Activated CD4-positive, alpha-beta T cell treated with anti-CD3 and anti-CD28 coated beads for 36 hours (primary cell): ENCODE measurements around the gene SLX4IP. TPM values are rescaled to one million over a fixed set of nuclear protein-coding genes. Genes with fewer than 3 reads are reported as not detected.

Source experiments
- ATAC-seq: fragments of 200-7000 bp; cut with Tn5 transposase; one replicate; pipeline ENCODE4 v1.10.0; 2021; ENCODE audit warnings: mild to moderate bottlenecking, moderate library complexity
- CTCF ChIA-PET: fragments of 350-600 bp; sonication (Branson Sonifier 250); formaldehyde crosslinking; loops from one replicate; lab custom pipeline; 2021; ENCODE audit warnings: antibody characterized with exemption; lab: Charles Lee
- POLR2A ChIA-PET: fragments of 350-600 bp; sonication (Branson Sonifier 250); formaldehyde crosslinking; loops from one replicate; lab custom pipeline; 2021; ENCODE audit warnings: antibody characterized with exemption, inconsistent platforms; lab: Charles Lee
- DNase-seq: peaks from one replicate; pipeline ENCODE4 v3.0.0-alpha.2; 2020
- H3K27ac Mint-ChIP-seq: one replicate; pipeline ENCODE4 v1.8.0; 2021; ENCODE audit warnings: mixed read lengths
- H3K27me3 Mint-ChIP-seq: one replicate; pipeline ENCODE4 v1.8.0; 2021; ENCODE audit warnings: mixed read lengths
- H3K36me3 Mint-ChIP-seq: one replicate; pipeline ENCODE4 v1.8.0; 2021; ENCODE audit warnings: low read depth, mixed read lengths
- H3K4me1 Mint-ChIP-seq: one replicate; pipeline ENCODE4 v1.8.0; 2021; ENCODE audit warnings: mixed read lengths
- H3K4me3 Mint-ChIP-seq: one replicate; pipeline ENCODE4 v1.8.0; 2021; ENCODE audit warnings: mild to moderate bottlenecking, moderate library complexity, mixed read lengths
- H3K9me3 Mint-ChIP-seq: one replicate; pipeline ENCODE4 v1.8.0; 2021; ENCODE audit warnings: low read depth, mixed read lengths
- intact Hi-C, 2 experiments: fragments of 100-400 bp; cut with DNase I in 1 of 2; cut with micrococcal nuclease in 1 of 2; formaldehyde crosslinking; loops; one replicate each; pipeline versions ENCODE4 v1.14.2 to v1.15.1; 2022 to 2024; cut with DNase I, micrococcal nuclease
- total RNA-seq, 2 experiments: library from RNA; stranded (reverse); gene quantifications; one replicate each; pipeline ENCODE4 v1.2.3, GENCODE V29; 2021

The SLX4IP gene
- total RNA-seq, 2 experiments from 2014 or later, result 7.4 to 7.8 TPM

- Mint-ChIP-seq H3K36me3 (peaks cover 16% of the 10 kb centered on the region), H3K27me3 (no peaks in the 10 kb centered on the region), H3K4me3 (no peak overlapping the region), H3K9me3 (no peaks in the 10 kb centered on the region), H3K27ac (no peak overlapping the region), H3K4me1 (peaks cover 17% of the 10 kb centered on the region)
- ChIA-PET CTCF (interaction anchor here (0.6 kb wide), 1 partner anchor 115 kb away, joined by 3 read pairs; no protein-coding TSS in a partner anchor), POLR2A (no interaction called here)
- intact Hi-C loops, result loop anchor here in 1 of 2 experiments (5.0 kb wide), 1 partner anchor 158 kb away; the partner anchor contains the start of gene SLX4IP
- DNase-seq (no peak), ATAC-seq (no peak)
Observed at GRCh38 chr20:10595266-10595665, 160.2 kb downstream of the SLX4IP start.

GRCh38 chr20:10595985-10596384, 160.9 kb downstream of the SLX4IP start:
- H3K27ac Mint-ChIP-seq, result no peak overlapping the region
- intact Hi-C loops, result loop anchor here in 1 of 2 experiments (5.0 kb wide), 1 partner anchor 159 kb away; the partner anchor contains the start of gene SLX4IP

GRCh38 chr20:10596710-10597121, 161.6 kb downstream of the SLX4IP start:
- H3K27me3 Mint-ChIP-seq, result no peaks in the 10 kb centered on the region
- no peaks in the 10 kb centered on the region for H3K9me3 Mint-ChIP-seq
- H3K36me3 Mint-ChIP-seq, result peaks cover 24% of the 10 kb centered on the region
- no peak overlapping the region for H3K27ac Mint-ChIP-seq
- DNase-seq, result no peak
- intact Hi-C loops, result loop anchor here in 1 of 2 experiments (5.0 kb wide), 1 partner anchor 159 kb away; the partner anchor contains the start of gene SLX4IP
- POLR2A ChIA-PET, result interaction anchor here (0.6 kb wide), 1 partner anchor 79 kb away, joined by 3 read pairs; no protein-coding TSS in a partner anchor
- H3K4me1 Mint-ChIP-seq, result peaks cover 17% of the 10 kb centered on the region
- ATAC-seq, result no peak
- CTCF ChIA-PET, result interaction anchor here (0.7 kb wide), 1 partner anchor 147 kb away, joined by 3 read pairs; no protein-coding TSS in a partner anchor
- no peak overlapping the region for H3K4me3 Mint-ChIP-seq

More at GRCh38 chr20:10595985-10596384, 160.9 kb downstream of the SLX4IP start:
- H3K36me3 Mint-ChIP-seq, result peaks cover 20% of the 10 kb centered on the region
- ChIA-PET CTCF (interaction anchor here (0.6 kb wide), 1 partner anchor 116 kb away, joined by 3 read pairs; no protein-coding TSS in a partner anchor), POLR2A (interaction anchor here (0.6 kb wide), 1 partner anchor 80 kb away, joined by 3 read pairs; no protein-coding TSS in a partner anchor)
- H3K9me3 Mint-ChIP-seq, result no peaks in the 10 kb centered on the region
- no peak for ATAC-seq
- no peaks in the 10 kb centered on the region for H3K27me3 Mint-ChIP-seq
- DNase-seq, result no peak
- H3K4me3 Mint-ChIP-seq, result no peak overlapping the region
- H3K4me1 Mint-ChIP-seq, result peaks cover 17% of the 10 kb centered on the region

- intact Hi-C loops, result loop anchor here (1.0 to 5.0 kb wide), 6 partner anchors 39 to 247 kb away; partner anchors contain the start of gene SLX4IP (in 1 of the 2)
- Mint-ChIP-seq H3K27ac (no peak overlapping the region), H3K9me3 (no peaks in the 10 kb centered on the region), H3K4me1 (peaks cover 17% of the 10 kb centered on the region), H3K27me3 (no peaks in the 10 kb centered on the region), H3K4me3 (no peak overlapping the region), H3K36me3 (peaks cover 28% of the 10 kb centered on the region)
- ATAC-seq (no peak), DNase-seq (no peak)
- CTCF ChIA-PET, result interaction anchor here (1.0 kb wide), 1 partner anchor 75 kb away, joined by 3 read pairs; no protein-coding TSS in a partner anchor
- POLR2A ChIA-PET, result no interaction called here
Observed at GRCh38 chr20:10597637-10598036, 162.5 kb downstream of the SLX4IP start.

- intact Hi-C loops, result loop anchor here in 1 of 2 experiments (2.0 kb wide), 1 partner anchor 70 kb away; the partner anchor contains the start of gene JAG1
- Mint-ChIP-seq H3K27ac (no peak overlapping the region), H3K9me3 (no peaks in the 10 kb centered on the region), H3K27me3 (no peaks in the 10 kb centered on the region), H3K4me3 (no peak overlapping the region), H3K4me1 (peaks cover 19% of the 10 kb centered on the region), H3K36me3 (peaks cover 36% of the 10 kb centered on the region)
- ChIA-PET POLR2A (interaction anchor here (0.6 kb wide), 1 partner anchor 119 kb away, joined by 3 read pairs; no protein-coding TSS in a partner anchor), CTCF (interaction anchor here (0.7 to 1.1 kb wide), 4 partner anchors 45 to 1792 kb away, joined by 3 to 6 read pairs (median 4); no protein-coding TSS in a partner anchor)
- ATAC-seq (no peak), DNase-seq (no peak)
Observed at GRCh38 chr20:10602221-10602871, 167.2 kb downstream of the SLX4IP start.

- peak; percentile 17 for DNase-seq
- H3K27me3 Mint-ChIP-seq, result no peaks in the 10 kb centered on the region
- H3K27ac Mint-ChIP-seq, result no peak overlapping the region
- POLR2A ChIA-PET, result no interaction called here
- H3K4me1 Mint-ChIP-seq, result peaks cover 17% of the 10 kb centered on the region
- ATAC-seq, result peak; percentile 37
- peaks cover 32% of the 10 kb centered on the region for H3K36me3 Mint-ChIP-seq
- no peaks in the 10 kb centered on the region for H3K9me3 Mint-ChIP-seq
- CTCF ChIA-PET, result interaction anchor here (0.8 kb wide), 1 partner anchor 69 kb away, joined by 7 read pairs; no protein-coding TSS in a partner anchor
- intact Hi-C loops, result loop anchor here in 1 of 2 experiments (2.0 kb wide), 1 partner anchor 69 kb away; the partner anchor contains the start of gene JAG1
- no peak overlapping the region for H3K4me3 Mint-ChIP-seq
Observed at GRCh38 chr20:10603378-10603777, 168.3 kb downstream of the SLX4IP start.

GRCh38 chr20:10603971-10604864, 169.1 kb downstream of the SLX4IP start:
- CTCF ChIA-PET, result interaction anchor here (0.8 kb wide), 1 partner anchor 68 kb away, joined by 7 read pairs; no protein-coding TSS in a partner anchor
- POLR2A ChIA-PET, result no interaction called here
- Mint-ChIP-seq H3K4me1 (peaks cover 9% of the 10 kb centered on the region), H3K4me3 (no peak overlapping the region), H3K9me3 (no peaks in the 10 kb centered on the region), H3K36me3 (peaks cover 33% of the 10 kb centered on the region), H3K27ac (no peak overlapping the region), H3K27me3 (no peaks in the 10 kb centered on the region)
- ATAC-seq (no peak), DNase-seq (no peak)
- intact Hi-C loops, result loop anchor here in 1 of 2 experiments (2.0 kb wide), 1 partner anchor 69 kb away; the partner anchor contains the start of gene JAG1

GRCh38 chr20:10604865-10605440, 169.8 kb downstream of the SLX4IP start:
- Mint-ChIP-seq H3K36me3 (peaks cover 33% of the 10 kb centered on the region), H3K27me3 (no peaks in the 10 kb centered on the region), H3K9me3 (no peaks in the 10 kb centered on the region), H3K4me3 (no peak overlapping the region), H3K4me1 (peaks cover 7% of the 10 kb centered on the region), H3K27ac (no peak overlapping the region)
- DNase-seq, result no peak
- ATAC-seq, result no peak
- POLR2A ChIA-PET, result no interaction called here
- intact Hi-C loops, result no loop called here
- CTCF ChIA-PET, result interaction anchor here (0.6 kb wide), 1 partner anchor 15 kb away, joined by 3 read pairs; no protein-coding TSS in a partner anchor

- no peak for DNase-seq
- peaks cover 26% of the 10 kb centered on the region for H3K36me3 Mint-ChIP-seq
- H3K4me1 Mint-ChIP-seq, result peaks cover 7% of the 10 kb centered on the region
- CTCF ChIA-PET, result interaction anchor here (0.6 kb wide), 1 partner anchor 194 kb away, joined by 3 read pairs; no protein-coding TSS in a partner anchor
- H3K4me3 Mint-ChIP-seq, result no peak overlapping the region
- H3K27ac Mint-ChIP-seq, result no peak overlapping the region
- ATAC-seq, result no peak
- H3K27me3 Mint-ChIP-seq, result no peaks in the 10 kb centered on the region
- H3K9me3 Mint-ChIP-seq, result no peaks in the 10 kb centered on the region
- POLR2A ChIA-PET, result no interaction called here
- intact Hi-C loops, result no loop called here
Observed at GRCh38 chr20:10605547-10606195, 170.6 kb downstream of the SLX4IP start.

- H3K36me3 Mint-ChIP-seq, result peaks cover 24% of the 10 kb centered on the region
- no peak overlapping the region for H3K27ac Mint-ChIP-seq
- no peak overlapping the region for H3K4me3 Mint-ChIP-seq
- ATAC-seq (no peak), DNase-seq (no peak)
- H3K4me1 Mint-ChIP-seq, result no peaks in the 10 kb centered on the region
- H3K27me3 Mint-ChIP-seq, result no peaks in the 10 kb centered on the region
- intact Hi-C loops, result no loop called here
- ChIA-PET CTCF (interaction anchor here (0.6 to 1.5 kb wide), 3 partner anchors 27 to 77 kb away, joined by 3 read pairs; no protein-coding TSS in a partner anchor), POLR2A (no interaction called here)
- H3K9me3 Mint-ChIP-seq, result no peaks in the 10 kb centered on the region
Observed at GRCh38 chr20:10609276-10609675, 174.2 kb downstream of the SLX4IP start.
